GM21526 (cell line): ENCODE data around the gene PAX5.

ENCODE experiments used
- ATAC-seq: cut with Tn5 transposase; IDR thresholded peaks from one replicate; pipeline ENCODE4 v1.9.1; 2021; ENCODE audit warnings: moderate library complexity; ENCODE audit not compliant: unreplicated experiment, low FRiP score

Gene PAX5

GRCh38 chr9:36842560-36843530, 191.2 kb downstream of the PAX5 start:
- no peak for ATAC-seq

GRCh38 chr9:36840898-36841536, 193.1 kb downstream of the PAX5 start:
- ATAC-seq, result no peak

- ATAC-seq, result no peak
These were observed 194.8 kb downstream of the PAX5 start for GRCh38 chr9:36839131-36839885.

- no peak for ATAC-seq
These were observed 196.3 kb downstream of the PAX5 start for GRCh38 chr9:36837431-36838405.

GRCh38 chr9:36836486-36836885, 197.6 kb downstream of the PAX5 start:
- ATAC-seq, result no peak

GRCh38 chr9:36835271-36835996, 198.6 kb downstream of the PAX5 start:
- no peak for ATAC-seq

- ATAC-seq, result no peak
These were observed 199.3 kb downstream of the PAX5 start for GRCh38 chr9:36834736-36835135.

GRCh38 chr9:36833954-36834353, 200.1 kb downstream of the PAX5 start:
- ATAC-seq, result no peak

- no peak for ATAC-seq
These were observed 201.8 kb downstream of the PAX5 start for GRCh38 chr9:36832164-36832795.

- ATAC-seq, result no peak
These were observed 202.5 kb downstream of the PAX5 start for GRCh38 chr9:36831381-36832161.

GRCh38 chr9:36828611-36829013, 205.5 kb downstream of the PAX5 start:
- ATAC-seq, result no peak

GRCh38 chr9:36827593-36827992, 206.5 kb downstream of the PAX5 start:
- no peak for ATAC-seq

- no peak for ATAC-seq
These were observed 207.5 kb downstream of the PAX5 start for GRCh38 chr9:36826581-36826980.

- ATAC-seq, result no peak
These were observed 208.9 kb downstream of the PAX5 start for GRCh38 chr9:36825179-36825578.

- ATAC-seq, result no peak
These were observed 210.1 kb downstream of the PAX5 start for GRCh38 chr9:36823934-36824333.

GRCh38 chr9:36823466-36823865, 210.6 kb downstream of the PAX5 start:
- ATAC-seq, result no peak

GRCh38 chr9:36822201-36822600, 211.9 kb downstream of the PAX5 start:
- ATAC-seq, result no peak

GRCh38 chr9:36820392-36820861, 213.6 kb downstream of the PAX5 start:
- ATAC-seq, result no peak
